GM13977 (cell line): ENCODE results near the gene CDH24.
A peak's percentile ranks its signal among the peaks of the same experiment; 100 is the strongest.

ENCODE experiments used
- DNase-seq: peaks from one replicate; pipeline ENCODE4 v3.0.0; 2012; ENCODE audit warnings: low spot score
- in situ Hi-C: fragments of 300-500 bp; cut with MboI; formaldehyde crosslinking; loops from one replicate; pipeline ENCODE4 v1.12.0; 2022; ENCODE audit warnings: low sequenced_read_pairs, low pct_unique_long_range_greater_than_20kb, mixed read lengths, inconsistent platforms; ENCODE audit not compliant: unreplicated experiment
- TF ChIP-seq, protein P1 (sequence below): IDR thresholded peaks from 2 replicates; pipeline ENCODE4 v1.5.1; 2012; ENCODE audit warnings: mild to moderate bottlenecking, control low read depth; ENCODE audit not compliant: insufficient read depth; ENCODE audit errors: extremely low read depth, missing control alignments

Gene CDH24

DNA sequence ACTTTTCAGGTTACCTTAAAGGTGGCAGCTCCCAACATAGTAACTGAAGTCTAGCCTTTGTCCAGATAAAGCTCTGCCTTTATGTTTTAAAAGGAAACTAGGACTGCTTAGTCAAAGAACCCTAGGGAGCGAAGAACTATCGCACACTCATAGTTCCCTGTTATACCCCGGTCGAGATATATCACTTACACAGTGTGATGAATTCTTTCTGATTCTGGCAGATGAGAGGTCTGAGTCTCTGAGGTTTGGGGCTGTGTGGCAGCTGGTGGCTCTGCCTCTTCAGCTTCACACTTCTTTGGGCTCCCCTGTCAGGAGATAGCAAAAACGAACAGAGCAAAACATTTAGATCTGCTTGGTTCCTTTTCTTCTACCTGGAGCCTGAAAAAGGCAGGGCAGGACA, 20.6 kb upstream of the CDH24 start:
- no peak for DNase-seq
- in situ Hi-C loops, result no loop called here
- TF ChIP-seq, protein P1, sequence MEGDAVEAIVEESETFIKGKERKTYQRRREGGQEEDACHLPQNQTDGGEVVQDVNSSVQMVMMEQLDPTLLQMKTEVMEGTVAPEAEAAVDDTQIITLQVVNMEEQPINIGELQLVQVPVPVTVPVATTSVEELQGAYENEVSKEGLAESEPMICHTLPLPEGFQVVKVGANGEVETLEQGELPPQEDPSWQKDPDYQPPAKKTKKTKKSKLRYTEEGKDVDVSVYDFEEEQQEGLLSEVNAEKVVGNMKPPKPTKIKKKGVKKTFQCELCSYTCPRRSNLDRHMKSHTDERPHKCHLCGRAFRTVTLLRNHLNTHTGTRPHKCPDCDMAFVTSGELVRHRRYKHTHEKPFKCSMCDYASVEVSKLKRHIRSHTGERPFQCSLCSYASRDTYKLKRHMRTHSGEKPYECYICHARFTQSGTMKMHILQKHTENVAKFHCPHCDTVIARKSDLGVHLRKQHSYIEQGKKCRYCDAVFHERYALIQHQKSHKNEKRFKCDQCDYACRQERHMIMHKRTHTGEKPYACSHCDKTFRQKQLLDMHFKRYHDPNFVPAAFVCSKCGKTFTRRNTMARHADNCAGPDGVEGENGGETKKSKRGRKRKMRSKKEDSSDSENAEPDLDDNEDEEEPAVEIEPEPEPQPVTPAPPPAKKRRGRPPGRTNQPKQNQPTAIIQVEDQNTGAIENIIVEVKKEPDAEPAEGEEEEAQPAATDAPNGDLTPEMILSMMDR, result no peak

DNA sequence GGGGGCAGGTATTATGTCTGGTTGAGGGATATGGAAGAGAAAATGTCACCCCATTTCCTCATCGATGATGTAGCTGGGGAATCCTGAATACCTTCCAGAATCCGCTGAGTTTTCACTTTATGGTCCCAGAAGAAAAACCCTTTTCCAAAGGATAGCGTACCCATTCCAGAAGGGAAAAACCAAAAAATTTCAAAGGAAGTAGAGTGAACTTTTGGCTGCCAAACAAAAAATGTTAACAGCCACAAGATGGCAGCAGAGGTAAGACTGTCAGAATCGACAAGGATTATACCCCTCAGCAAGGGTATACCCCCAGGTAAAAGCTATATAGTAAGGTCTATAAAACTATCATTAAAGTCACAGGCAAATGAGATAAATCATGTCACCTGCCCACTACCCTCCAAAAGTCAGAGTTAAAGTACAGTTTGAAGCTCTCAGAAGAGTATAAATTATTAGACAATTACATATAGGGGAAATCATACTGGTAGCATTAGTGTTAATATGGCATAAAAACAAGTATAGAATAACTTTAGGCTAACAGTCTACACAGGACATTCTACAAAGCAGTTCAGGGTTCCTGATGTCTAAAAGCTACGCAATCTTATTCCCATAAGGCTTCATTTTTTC, 19.6 kb upstream of the CDH24 start:
- in situ Hi-C loops, result no loop called here
- TF ChIP-seq, protein P1, result peak; percentile 59
- DNase-seq, result no peak

GRCh38 chr14:23074906-23075305, 17.6 kb upstream of the CDH24 start:
- TF ChIP-seq, protein P1, result no peak
- in situ Hi-C loops, result no loop called here

DNA sequence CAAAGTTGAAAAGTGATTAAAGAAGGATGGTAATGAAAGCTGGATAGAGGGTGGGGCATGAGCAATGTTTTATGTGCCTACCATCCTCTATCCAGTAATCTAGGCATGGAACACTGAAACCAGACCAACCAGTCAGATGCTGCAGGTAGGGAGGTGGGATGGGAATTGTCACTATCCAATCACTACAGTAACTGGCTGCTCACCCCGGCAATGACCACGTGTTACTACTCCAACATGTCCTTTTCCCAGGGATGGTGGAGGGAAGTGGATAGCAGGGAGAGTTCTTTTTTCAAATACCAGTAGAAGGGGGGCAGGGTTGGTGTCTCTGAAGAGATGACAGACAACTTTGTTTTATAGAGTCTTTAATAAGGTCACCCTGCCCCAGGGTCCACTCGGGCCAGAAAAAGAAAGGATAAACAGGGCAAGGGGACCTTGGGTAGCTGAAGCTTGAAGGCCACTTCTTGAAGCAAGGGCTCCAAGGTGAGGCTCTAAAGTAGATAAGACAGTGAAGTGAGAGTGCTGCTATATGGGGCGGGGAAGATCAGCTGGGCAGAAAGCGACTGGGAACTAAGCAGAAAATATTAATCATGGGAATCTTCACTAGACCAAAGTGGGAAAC, 14.7 kb upstream of the CDH24 start:
- DNase-seq, result no peak
- TF ChIP-seq, protein P1, result no peak
- in situ Hi-C loops, result no loop called here

More at GRCh38 chr14:23074906-23075305, 17.6 kb upstream of the CDH24 start:
- DNase-seq, result no peak

- peak; percentile 87 for DNase-seq
- in situ Hi-C loops, result no loop called here
- TF ChIP-seq, protein P1, result no peak
Observed at GRCh38 chr14:23071244-23071920, 14.1 kb upstream of the CDH24 start.

DNA sequence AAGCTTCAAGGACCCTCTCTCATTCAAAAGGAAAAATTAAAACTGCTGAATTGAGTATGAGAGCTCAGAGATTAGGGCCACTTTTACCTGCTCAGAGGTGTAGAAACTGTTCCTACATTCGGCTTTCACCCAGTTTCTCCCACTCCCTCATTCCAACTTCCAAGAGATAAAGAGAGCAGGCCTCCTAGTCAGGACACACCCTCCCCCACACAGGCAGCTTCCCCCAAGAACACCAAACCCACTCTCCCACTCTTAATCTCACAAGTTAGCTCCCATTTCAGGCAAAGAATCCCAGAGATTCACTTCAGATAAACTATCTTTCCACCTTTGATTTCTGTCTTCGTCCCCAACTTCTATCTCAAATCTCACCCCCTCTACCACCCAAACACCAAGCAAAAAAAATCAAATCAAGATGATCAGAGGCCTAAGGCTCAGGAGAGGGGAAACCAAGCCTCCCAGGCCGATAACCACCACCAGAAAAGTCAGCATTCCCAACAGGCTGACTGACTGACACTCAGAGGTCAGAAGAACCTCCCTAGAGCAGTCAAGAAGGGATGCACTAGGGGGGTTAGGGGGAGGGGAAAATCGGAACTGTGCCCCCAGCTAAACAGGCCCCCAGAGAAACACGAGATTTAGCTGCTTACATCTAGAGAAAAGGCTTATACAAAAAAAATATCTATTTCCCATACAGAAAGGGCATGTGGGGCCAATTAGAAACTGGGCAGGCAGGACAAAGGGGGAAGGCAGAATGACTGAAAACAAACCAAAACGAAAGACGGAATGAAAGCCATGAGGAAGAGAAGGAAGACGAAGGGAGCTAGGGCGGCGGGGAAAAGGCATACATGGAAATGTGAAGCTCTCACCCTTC, 13.2 kb upstream of the CDH24 start:
- in situ Hi-C loops, result no loop called here
- TF ChIP-seq, protein P1, result no peak
- DNase-seq, result peak; percentile 11
